ENCODE data around the gene CYTIP.

The CYTIP gene

DNA sequence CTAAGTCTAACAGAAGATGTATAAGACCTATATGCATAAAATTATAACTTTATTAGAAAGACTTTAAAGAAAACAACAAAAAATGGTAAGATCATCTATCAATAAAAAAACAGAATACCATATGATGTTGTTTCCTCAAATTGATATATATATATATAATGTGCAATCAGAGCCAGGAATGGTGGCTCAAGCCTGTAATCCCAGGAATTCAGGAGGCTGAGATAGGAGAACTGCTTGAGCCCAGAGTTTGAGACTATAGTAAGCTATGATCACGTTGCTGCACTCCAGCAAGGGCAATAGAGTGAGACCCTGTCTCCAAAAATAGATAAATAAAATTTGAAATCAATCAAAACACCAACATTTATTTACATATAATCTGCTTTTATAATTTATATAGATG, 19.5 kb downstream of the CYTIP start:
- H3K9me3 ChIP-seq (ENCODE audit: control insufficient read depth, low read length) = no peaks in the 10 kb centered on the region
- H2BK5ac ChIP-seq (ENCODE audit: low read depth, low read length, poor library complexity, severe bottlenecking) = no peak overlapping the region
- no peak overlapping the region for H3K23ac ChIP-seq (ENCODE audit: low read length in 2 of 2)
- no peak overlapping the region for H4K8ac ChIP-seq (ENCODE audit: low read length)
- H3K27ac ChIP-seq (ENCODE audit: low read length, poor library complexity, severe bottlenecking) = no peak overlapping the region
- H2BK120ac ChIP-seq (ENCODE audit: low read depth, low read length) = no peak overlapping the region
- H3K36me3 ChIP-seq (ENCODE audit: control insufficient read depth in 1 of 2, insufficient read depth in 2 of 2, low read depth in 1 of 2, low read length in 2 of 2) = no peaks in the 10 kb centered on the region
- H3K4me1 ChIP-seq (ENCODE audit: control insufficient read depth, insufficient read depth, low read depth, low read length) = no peaks in the 10 kb centered on the region
- no peak overlapping the region for H3K9ac ChIP-seq (ENCODE audit: low read length)
- no peaks in the 10 kb centered on the region for H3K27me3 ChIP-seq (ENCODE audit: control insufficient read depth in 1 of 2, insufficient read depth in 1 of 2, low read length in 2 of 2)
- H2AK5ac ChIP-seq (ENCODE audit: low read length, severe bottlenecking) = no peak overlapping the region
- no peak overlapping the region for H3K18ac ChIP-seq (ENCODE audit: low read depth in 1 of 2, low read length in 2 of 2)
- H2AFZ ChIP-seq (ENCODE audit: low read depth, low read length) = no peak overlapping the region
- no peak for DNase-seq
- no peak overlapping the region for H2BK15ac ChIP-seq (ENCODE audit: low read depth, poor library complexity, severe bottlenecking)
- no peaks in the 10 kb centered on the region for H3K79me1 ChIP-seq (replicated peaks; ENCODE audit: low read length, poor library complexity, severe bottlenecking)
- no peak overlapping the region for H2BK12ac ChIP-seq (ENCODE audit: low read length in 2 of 2)
- no peak overlapping the region for H3K4me3 ChIP-seq (ENCODE audit: insufficient read depth in 1 of 2, low read depth in 1 of 2, low read length in 2 of 2)
- WGBS = no CpG with 5 or more reads among the region's 1 CpG
- no peak overlapping the region for H3K4me2 ChIP-seq (ENCODE audit: low read length, poor library complexity, severe bottlenecking)
- no peak overlapping the region for H3K14ac ChIP-seq (ENCODE audit: low read length in 2 of 2)
- no peak overlapping the region for H3K4ac ChIP-seq (ENCODE audit: low read depth in 1 of 2, low read length in 2 of 2)
- H4K91ac ChIP-seq (ENCODE audit: low read length) = no peak overlapping the region

DNA sequence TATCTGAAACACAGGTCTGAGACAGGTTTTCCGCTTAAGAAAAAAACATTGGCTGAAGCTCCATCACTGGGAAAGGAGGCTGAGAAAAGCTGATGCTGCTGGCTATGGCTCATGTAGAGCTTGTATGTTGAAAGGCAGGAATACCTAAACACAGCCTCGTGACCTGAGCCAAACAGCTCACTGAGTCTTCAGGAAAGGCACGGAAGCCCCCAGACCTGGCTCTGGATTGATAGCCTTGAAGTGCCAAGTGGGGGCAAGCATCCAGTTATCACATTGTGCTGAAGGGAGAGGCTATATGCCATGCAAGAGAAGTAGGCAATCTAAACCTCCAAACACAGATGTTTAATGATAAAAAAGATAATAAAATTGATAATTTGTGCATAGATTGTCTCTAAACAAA, 21.9 kb downstream of the CYTIP start:
- no peak overlapping the region for H2BK5ac ChIP-seq (ENCODE audit: low read depth, low read length, poor library complexity, severe bottlenecking)
- no peak overlapping the region for H4K8ac ChIP-seq (ENCODE audit: low read length)
- H2BK120ac ChIP-seq (ENCODE audit: low read depth, low read length) = no peak overlapping the region
- peak overlapping the region in 1 of 2 experiments; percentile 86 for H2BK12ac ChIP-seq (ENCODE audit: low read length in 2 of 2)
- H3K4me2 ChIP-seq (ENCODE audit: low read length, poor library complexity, severe bottlenecking) = no peak overlapping the region
- no peak overlapping the region for H3K23ac ChIP-seq (ENCODE audit: low read length in 2 of 2)
- H3K27ac ChIP-seq (ENCODE audit: low read length, poor library complexity, severe bottlenecking) = no peak overlapping the region
- no peak overlapping the region for H3K14ac ChIP-seq (ENCODE audit: low read length in 2 of 2)
- DNase-seq = no peak
- H3K36me3 ChIP-seq (ENCODE audit: control insufficient read depth in 1 of 2, insufficient read depth in 2 of 2, low read depth in 1 of 2, low read length in 2 of 2) = no peaks in the 10 kb centered on the region
- no peak overlapping the region for H2BK15ac ChIP-seq (ENCODE audit: low read depth, poor library complexity, severe bottlenecking)
- H3K27me3 ChIP-seq (ENCODE audit: control insufficient read depth in 1 of 2, insufficient read depth in 1 of 2, low read length in 2 of 2) = no peaks in the 10 kb centered on the region
- H3K9me3 ChIP-seq (ENCODE audit: control insufficient read depth, low read length) = no peaks in the 10 kb centered on the region
- H3K79me1 ChIP-seq (replicated peaks; ENCODE audit: low read length, poor library complexity, severe bottlenecking) = no peaks in the 10 kb centered on the region
- H3K18ac ChIP-seq (ENCODE audit: low read depth in 1 of 2, low read length in 2 of 2) = no peak overlapping the region
- H2AFZ ChIP-seq (ENCODE audit: low read depth, low read length) = no peak overlapping the region
- no peaks in the 10 kb centered on the region for H3K4me1 ChIP-seq (ENCODE audit: control insufficient read depth, insufficient read depth, low read depth, low read length)
- no peak overlapping the region for H3K4ac ChIP-seq (ENCODE audit: low read depth in 1 of 2, low read length in 2 of 2)
- no peak overlapping the region for H3K9ac ChIP-seq (ENCODE audit: low read length)
- H3K4me3 ChIP-seq (ENCODE audit: insufficient read depth in 1 of 2, low read depth in 1 of 2, low read length in 2 of 2) = no peak overlapping the region
- H4K91ac ChIP-seq (ENCODE audit: low read length) = no peak overlapping the region
- H2AK5ac ChIP-seq (ENCODE audit: low read length, severe bottlenecking) = no peak overlapping the region
- 90% methylated on average over 3 of the region's 3 CpGs for WGBS

- H2BK120ac ChIP-seq (ENCODE audit: low read depth, low read length) = no peak overlapping the region
- H2AFZ ChIP-seq (ENCODE audit: low read depth, low read length) = no peak overlapping the region
- no peak overlapping the region for H3K4ac ChIP-seq (ENCODE audit: low read depth in 1 of 2, low read length in 2 of 2)
- no peak overlapping the region for H3K23ac ChIP-seq (ENCODE audit: low read length in 2 of 2)
- WGBS = no CpG with 5 or more reads among the region's 2 CpGs
- H3K27ac ChIP-seq (ENCODE audit: low read length, poor library complexity, severe bottlenecking) = no peak overlapping the region
- no peak overlapping the region for H4K8ac ChIP-seq (ENCODE audit: low read length)
- H3K27me3 ChIP-seq (ENCODE audit: control insufficient read depth in 1 of 2, insufficient read depth in 1 of 2, low read length in 2 of 2) = no peaks in the 10 kb centered on the region
- H3K36me3 ChIP-seq (ENCODE audit: control insufficient read depth in 1 of 2, insufficient read depth in 2 of 2, low read depth in 1 of 2, low read length in 2 of 2) = no peaks in the 10 kb centered on the region
- peak overlapping the region; percentile 5 for H3K9ac ChIP-seq (ENCODE audit: low read length)
- no peak overlapping the region for H2AK5ac ChIP-seq (ENCODE audit: low read length, severe bottlenecking)
- H2BK5ac ChIP-seq (ENCODE audit: low read depth, low read length, poor library complexity, severe bottlenecking) = no peak overlapping the region
- H3K4me3 ChIP-seq (ENCODE audit: insufficient read depth in 1 of 2, low read depth in 1 of 2, low read length in 2 of 2) = no peak overlapping the region
- H4K91ac ChIP-seq (ENCODE audit: low read length) = no peak overlapping the region
- H2BK15ac ChIP-seq (ENCODE audit: low read depth, poor library complexity, severe bottlenecking) = no peak overlapping the region
- no peaks in the 10 kb centered on the region for H3K9me3 ChIP-seq (ENCODE audit: control insufficient read depth, low read length)
- no peak overlapping the region for H3K4me2 ChIP-seq (ENCODE audit: low read length, poor library complexity, severe bottlenecking)
- H3K18ac ChIP-seq (ENCODE audit: low read depth in 1 of 2, low read length in 2 of 2) = no peak overlapping the region
- H3K79me1 ChIP-seq (replicated peaks; ENCODE audit: low read length, poor library complexity, severe bottlenecking) = no peaks in the 10 kb centered on the region
- H3K4me1 ChIP-seq (ENCODE audit: control insufficient read depth, insufficient read depth, low read depth, low read length) = no peaks in the 10 kb centered on the region
- no peak overlapping the region for H2BK12ac ChIP-seq (ENCODE audit: low read length in 2 of 2)
- no peak overlapping the region for H3K14ac ChIP-seq (ENCODE audit: low read length in 2 of 2)
- DNase-seq = no peak
Observed at GRCh38 chr2:157421331-157421944, 22.5 kb downstream of the CYTIP start.

DNA sequence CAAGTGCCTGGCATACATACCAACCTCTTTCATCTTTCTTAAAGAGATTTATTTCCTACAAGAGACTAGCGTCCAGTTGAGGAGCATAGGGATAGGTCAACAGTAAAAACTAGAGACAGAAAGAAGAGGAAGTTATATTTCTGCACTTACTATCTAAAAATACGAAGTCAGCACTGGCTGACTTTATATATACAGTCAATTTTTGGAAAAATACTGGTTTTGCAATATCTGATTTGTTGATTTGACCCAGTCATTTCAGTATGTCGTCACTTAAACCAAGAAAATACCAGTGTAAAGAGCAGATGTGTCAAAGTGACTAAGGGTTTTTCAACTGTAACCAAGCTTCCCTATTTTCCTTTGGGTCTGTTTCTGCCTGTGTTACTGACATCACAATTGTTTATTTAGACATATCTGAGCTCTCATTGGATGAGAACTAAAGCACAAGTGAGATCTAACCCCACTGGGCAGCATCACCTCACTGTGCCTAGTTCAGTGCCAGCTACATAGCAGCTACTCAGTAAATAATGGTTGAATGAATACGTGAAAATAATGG, 23.0 kb downstream of the CYTIP start:
- no peak overlapping the region for H2BK120ac ChIP-seq (ENCODE audit: low read depth, low read length)
- H2AK5ac ChIP-seq (ENCODE audit: low read length, severe bottlenecking) = no peak overlapping the region
- H4K91ac ChIP-seq (ENCODE audit: low read length) = no peak overlapping the region
- no peak overlapping the region for H3K18ac ChIP-seq (ENCODE audit: low read depth in 1 of 2, low read length in 2 of 2)
- H3K9ac ChIP-seq (ENCODE audit: low read length) = peak overlapping the region; percentile 5
- H3K27me3 ChIP-seq (ENCODE audit: control insufficient read depth in 1 of 2, insufficient read depth in 1 of 2, low read length in 2 of 2) = no peaks in the 10 kb centered on the region
- H2BK12ac ChIP-seq (ENCODE audit: low read length in 2 of 2) = no peak overlapping the region
- WGBS = 100% methylated on average over 1 of the region's 4 CpGs
- no peak overlapping the region for H3K4me3 ChIP-seq (ENCODE audit: insufficient read depth in 1 of 2, low read depth in 1 of 2, low read length in 2 of 2)
- H4K8ac ChIP-seq (ENCODE audit: low read length) = no peak overlapping the region
- H3K4me2 ChIP-seq (ENCODE audit: low read length, poor library complexity, severe bottlenecking) = no peak overlapping the region
- no peaks in the 10 kb centered on the region for H3K9me3 ChIP-seq (ENCODE audit: control insufficient read depth, low read length)
- no peak overlapping the region for H2BK15ac ChIP-seq (ENCODE audit: low read depth, poor library complexity, severe bottlenecking)
- no peak overlapping the region for H3K14ac ChIP-seq (ENCODE audit: low read length in 2 of 2)
- no peak overlapping the region for H3K27ac ChIP-seq (ENCODE audit: low read length, poor library complexity, severe bottlenecking)
- no peaks in the 10 kb centered on the region for H3K79me1 ChIP-seq (replicated peaks; ENCODE audit: low read length, poor library complexity, severe bottlenecking)
- H3K4ac ChIP-seq (ENCODE audit: low read depth in 1 of 2, low read length in 2 of 2) = no peak overlapping the region
- no peaks in the 10 kb centered on the region for H3K4me1 ChIP-seq (ENCODE audit: control insufficient read depth, insufficient read depth, low read depth, low read length)
- H3K23ac ChIP-seq (ENCODE audit: low read length in 2 of 2) = no peak overlapping the region
- H3K36me3 ChIP-seq (ENCODE audit: control insufficient read depth in 1 of 2, insufficient read depth in 2 of 2, low read depth in 1 of 2, low read length in 2 of 2) = no peaks in the 10 kb centered on the region
- H2BK5ac ChIP-seq (ENCODE audit: low read depth, low read length, poor library complexity, severe bottlenecking) = no peak overlapping the region
- no peak overlapping the region for H2AFZ ChIP-seq (ENCODE audit: low read depth, low read length)
- peak; percentile 86 for DNase-seq

Data from mesenchymal stem cell (in vitro differentiated cells and primary cell).